Prostate gland (tissue), 2 donors: ENCODE measurements around the gene AKAP9. TPM values are rescaled to one million over a fixed set of nuclear protein-coding genes. Genes with fewer than 3 reads are reported as not detected.

Source experiments
- DNase-seq: peaks from one replicate; pipeline ENCODE4 v3.0.0-alpha.2; 2019; ENCODE audit warnings: low spot score
- H3K27ac ChIP-seq, 2 donors: fragments of 200-600 bp; sonication (generic); 2 replicates each; pipeline ENCODE4 v1.5.1; 2017 to 2019
- H3K27me3 ChIP-seq: fragments of 200-600 bp; sonication (generic); replicated peaks from 2 replicates; pipeline ENCODE4 v1.5.1; 2019; ENCODE audit not compliant: insufficient read depth
- H3K36me3 ChIP-seq, 2 donors: fragments of 200-600 bp; sonication (generic); 1 replicate in 1 of 2; 2 replicates in 1 of 2; pipeline versions ENCODE4 v1.5.1 to v1.8.1; 2017 to 2019
- H3K4me1 ChIP-seq: fragments of 200-600 bp; sonication (generic); replicated peaks from 2 replicates; pipeline ENCODE4 v1.5.1; 2019
- H3K4me3 ChIP-seq, 2 donors: fragments of 200-600 bp; sonication (generic); 2 replicates each; pipeline ENCODE4 v1.5.1; 2017 to 2019
- H3K9me3 ChIP-seq: fragments of 200-600 bp; sonication (generic); 2 replicates; pipeline ENCODE4 v1.5.1; 2017
- POLR2A ChIP-seq: fragments of 450-650 bp; IDR thresholded peaks from one replicate; pipeline ENCODE4 v1.6.1; 2016; ENCODE audit warnings: antibody characterized with exemption, mild to moderate bottlenecking
- POLR2AphosphoS5 ChIP-seq: sonication (generic); formaldehyde crosslinking; IDR thresholded peaks from one replicate; pipeline ENCODE4 v1.6.1; 2017; ENCODE audit warnings: antibody characterized with exemption
- WGBS: methylation state at CpG from one replicate; pipeline ENCODE4 v1.1.5; 2018; 5-methylcytosine and 5-hydroxymethylcytosine counted together
- intact Hi-C: fragments of 100-400 bp; cut with DNase I; formaldehyde crosslinking; loops from one replicate; pipeline ENCODE4 v1.14.2; 2022
- total RNA-seq, 2 donors: library from RNA; depleted of rRNA; stranded (reverse); fragments of >200 nt; gene quantifications; one replicate each; pipeline ENCODE4 v1.1.0, GENCODE V29; 2016
- TF ChIP-seq, protein P1 (sequence below), 4 experiments: fragments of 200-600 bp in 2 of 4; fragments of 450-650 bp in 2 of 4; sonication (generic) in 2 of 4; IDR thresholded peaks; 1 replicate in 3 of 4; 2 replicates in 1 of 4; pipeline ENCODE4 v1.5.1; 2016 to 2019; ENCODE audit warnings: antibody characterized with exemption in 4 of 4, mild to moderate bottlenecking in 2 of 4, moderate library complexity in 2 of 4

AKAP9 gene
- total RNA-seq, 2 donors from 2014 or later: 61.8 to 80.1 TPM

DNA sequence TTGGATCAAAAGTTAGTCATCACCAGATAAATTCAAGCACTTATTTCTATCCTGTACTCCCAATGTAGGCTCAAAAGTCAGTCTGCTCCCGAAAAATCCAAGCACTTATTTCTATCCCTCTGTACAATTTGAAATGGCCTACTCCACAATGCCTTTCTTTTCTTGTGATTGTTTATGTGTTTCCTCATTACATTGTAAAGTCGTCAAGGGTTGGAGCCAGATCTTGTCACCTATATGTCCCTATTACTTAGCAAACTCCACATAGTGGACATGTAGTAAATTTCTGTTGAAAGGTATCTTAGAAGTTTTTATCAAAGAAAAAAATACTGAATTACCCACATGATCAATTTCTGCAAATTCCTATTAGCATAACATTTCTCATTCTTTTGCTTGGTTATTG is 111.5 kb downstream of the AKAP9 start:
- WGBS: 72% methylated on average over 2 of the region's 2 CpGs
- Histone ChIP-seq H3K36me3 (no peaks in the 10 kb centered on the region), H3K4me3 (no peak overlapping the region), H3K27me3 (no peaks in the 10 kb centered on the region), H3K9me3 (no peaks in the 10 kb centered on the region), H3K4me1 (no peaks in the 10 kb centered on the region), H3K27ac (no peak overlapping the region)
- intact Hi-C loops: no loop called here
- TF ChIP-seq, protein P1, sequence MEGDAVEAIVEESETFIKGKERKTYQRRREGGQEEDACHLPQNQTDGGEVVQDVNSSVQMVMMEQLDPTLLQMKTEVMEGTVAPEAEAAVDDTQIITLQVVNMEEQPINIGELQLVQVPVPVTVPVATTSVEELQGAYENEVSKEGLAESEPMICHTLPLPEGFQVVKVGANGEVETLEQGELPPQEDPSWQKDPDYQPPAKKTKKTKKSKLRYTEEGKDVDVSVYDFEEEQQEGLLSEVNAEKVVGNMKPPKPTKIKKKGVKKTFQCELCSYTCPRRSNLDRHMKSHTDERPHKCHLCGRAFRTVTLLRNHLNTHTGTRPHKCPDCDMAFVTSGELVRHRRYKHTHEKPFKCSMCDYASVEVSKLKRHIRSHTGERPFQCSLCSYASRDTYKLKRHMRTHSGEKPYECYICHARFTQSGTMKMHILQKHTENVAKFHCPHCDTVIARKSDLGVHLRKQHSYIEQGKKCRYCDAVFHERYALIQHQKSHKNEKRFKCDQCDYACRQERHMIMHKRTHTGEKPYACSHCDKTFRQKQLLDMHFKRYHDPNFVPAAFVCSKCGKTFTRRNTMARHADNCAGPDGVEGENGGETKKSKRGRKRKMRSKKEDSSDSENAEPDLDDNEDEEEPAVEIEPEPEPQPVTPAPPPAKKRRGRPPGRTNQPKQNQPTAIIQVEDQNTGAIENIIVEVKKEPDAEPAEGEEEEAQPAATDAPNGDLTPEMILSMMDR (IDR thresholded peaks at IDR 0.05): no peak
- TF ChIP-seq POLR2A (no peak), POLR2AphosphoS5 (no peak)
- DNase-seq: no peak

DNA sequence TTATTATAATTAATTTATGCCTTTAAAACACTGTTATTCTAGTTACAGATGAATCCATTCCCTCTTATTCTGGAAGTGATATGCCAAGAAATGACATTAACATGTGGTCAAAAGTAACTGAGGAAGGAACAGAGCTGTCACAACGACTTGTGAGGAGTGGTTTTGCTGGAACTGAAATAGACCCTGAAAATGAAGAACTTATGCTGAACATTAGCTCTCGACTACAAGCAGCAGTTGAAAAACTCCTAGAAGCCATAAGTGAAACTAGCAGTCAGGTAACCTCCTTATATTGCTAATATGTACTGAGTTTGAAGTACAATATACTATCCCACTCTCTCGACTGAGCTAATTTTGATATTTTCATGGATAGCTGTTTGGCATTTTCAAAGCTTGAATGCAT is 112.0 kb downstream of the AKAP9 start:
- DNase-seq: no peak
- H3K27me3 ChIP-seq: no peaks in the 10 kb centered on the region
- no peaks in the 10 kb centered on the region for H3K36me3 ChIP-seq
- H3K4me1 ChIP-seq: no peaks in the 10 kb centered on the region
- 86% methylated on average over 3 of the region's 3 CpGs for WGBS
- no peaks in the 10 kb centered on the region for H3K9me3 ChIP-seq
- H3K4me3 ChIP-seq: no peak overlapping the region
- TF ChIP-seq, protein P1 (IDR thresholded peaks at IDR 0.05): no peak
- no peak for TF ChIP-seq POLR2AphosphoS5
- no peak for TF ChIP-seq POLR2A
- intact Hi-C loops: no loop called here
- H3K27ac ChIP-seq: no peak overlapping the region

DNA sequence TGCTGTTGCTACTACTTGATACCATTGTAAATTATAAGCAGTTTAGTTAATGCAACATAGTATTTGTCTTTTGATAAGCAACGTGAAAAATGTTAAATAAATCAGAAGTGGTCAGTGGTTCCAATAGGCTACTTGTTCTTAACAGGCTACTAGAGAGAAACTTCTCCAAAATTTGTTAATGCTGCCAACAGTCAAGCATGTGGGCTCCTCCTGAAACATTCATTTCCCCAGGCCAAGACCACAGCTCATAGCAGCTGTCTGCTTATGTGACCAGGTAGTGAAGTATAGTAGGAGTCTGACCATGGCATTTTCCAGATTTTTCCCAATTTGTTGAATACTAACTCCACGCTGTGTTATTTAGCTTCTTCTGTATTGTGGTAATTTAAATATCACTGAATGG is 112.7 kb downstream of the AKAP9 start:
- H3K27me3 ChIP-seq: no peaks in the 10 kb centered on the region
- no peak overlapping the region for H3K4me3 ChIP-seq
- 67% methylated on average over 2 of the region's 2 CpGs for WGBS
- H3K27ac ChIP-seq: no peak overlapping the region
- H3K36me3 ChIP-seq: no peaks in the 10 kb centered on the region
- intact Hi-C loops: no loop called here
- no peaks in the 10 kb centered on the region for H3K4me1 ChIP-seq
- no peak for DNase-seq
- TF ChIP-seq POLR2A (no peak), POLR2AphosphoS5 (no peak)
- TF ChIP-seq, protein P1 (IDR thresholded peaks at IDR 0.05): no peak
- no peaks in the 10 kb centered on the region for H3K9me3 ChIP-seq

DNA sequence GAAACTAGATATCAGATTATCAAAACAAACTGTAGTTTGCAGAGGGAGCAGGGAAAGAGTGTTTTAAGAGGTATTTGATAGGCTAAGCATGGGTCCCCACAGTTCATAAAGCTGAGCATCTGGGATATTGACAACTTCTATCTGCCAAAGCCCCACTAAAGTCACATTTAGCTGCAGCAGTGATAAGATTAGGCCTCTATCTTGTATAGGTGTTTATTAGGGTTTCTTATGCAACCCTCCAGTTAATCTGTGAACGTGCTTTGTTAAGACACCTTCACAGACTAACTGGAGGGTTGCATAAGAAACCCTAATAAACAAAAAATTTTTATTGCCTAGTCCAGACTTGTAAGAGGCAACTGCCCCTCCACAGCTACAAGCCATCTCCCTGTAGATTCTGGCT is 115.6 kb downstream of the AKAP9 start:
- Histone ChIP-seq H3K27me3 (no peaks in the 10 kb centered on the region), H3K36me3 (no peaks in the 10 kb centered on the region), H3K4me1 (no peaks in the 10 kb centered on the region), H3K9me3 (no peaks in the 10 kb centered on the region), H3K4me3 (no peak overlapping the region), H3K27ac (peak overlapping the region in 1 of 2 donors; percentile 55)
- no peak for DNase-seq
- WGBS: 32% methylated on average over 1 of the region's 1 CpG
- intact Hi-C loops: no loop called here
- TF ChIP-seq POLR2AphosphoS5 (no peak), POLR2A (no peak)
- TF ChIP-seq, protein P1 (IDR thresholded peaks at IDR 0.05): no peak

DNA sequence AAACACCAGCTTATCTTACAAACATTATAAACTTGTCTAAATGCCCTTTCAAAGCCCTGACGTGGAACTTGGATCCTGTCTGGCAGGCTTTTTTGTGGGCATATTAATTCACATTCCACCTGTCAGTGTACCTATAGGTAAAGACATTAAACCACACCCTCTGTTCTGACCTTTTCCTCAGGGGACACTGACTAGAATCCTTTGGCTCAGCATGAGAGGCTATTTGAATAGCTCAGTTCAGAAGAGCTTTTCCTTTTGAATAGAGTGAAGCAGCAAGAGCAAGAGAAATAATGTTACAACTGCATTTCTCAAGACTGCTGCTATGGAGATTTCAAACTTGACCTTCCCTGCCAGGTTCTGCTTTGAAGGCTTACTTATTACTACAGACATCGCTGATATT is 116.7 kb downstream of the AKAP9 start:
- TF ChIP-seq POLR2A (no peak), POLR2AphosphoS5 (peak; percentile 66)
- Histone ChIP-seq H3K27ac (peak overlapping the region; percentile 42 to 55), H3K9me3 (no peaks in the 10 kb centered on the region), H3K4me3 (no peak overlapping the region), H3K27me3 (no peaks in the 10 kb centered on the region), H3K36me3 (no peaks in the 10 kb centered on the region), H3K4me1 (no peaks in the 10 kb centered on the region)
- WGBS: 19% methylated on average over 2 of the region's 2 CpGs
- DNase-seq: peak; percentile 61
- intact Hi-C loops: no loop called here
